ENCODE data around the gene TBXAS1.

DNA sequence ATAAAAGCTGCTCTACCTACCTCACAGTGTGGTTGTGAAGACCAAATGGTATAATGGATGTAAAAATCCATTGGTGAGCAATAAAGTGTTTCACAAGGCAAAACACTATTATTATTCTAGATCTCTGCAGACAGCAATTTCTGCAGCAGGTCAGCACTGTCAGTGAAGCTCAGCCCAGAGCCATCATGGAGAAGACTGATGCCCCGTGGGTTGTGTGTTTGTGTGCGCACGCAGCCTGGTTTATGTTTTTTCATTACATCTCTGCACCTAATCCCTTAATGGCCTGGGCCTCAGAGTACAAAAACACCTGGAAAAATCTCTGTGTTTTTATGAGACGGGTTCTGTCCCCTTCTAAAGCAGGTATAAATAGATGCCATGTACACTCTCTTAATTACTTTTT, 169.5 kb downstream of the TBXAS1 start:
- TF ChIP-seq, protein P1, sequence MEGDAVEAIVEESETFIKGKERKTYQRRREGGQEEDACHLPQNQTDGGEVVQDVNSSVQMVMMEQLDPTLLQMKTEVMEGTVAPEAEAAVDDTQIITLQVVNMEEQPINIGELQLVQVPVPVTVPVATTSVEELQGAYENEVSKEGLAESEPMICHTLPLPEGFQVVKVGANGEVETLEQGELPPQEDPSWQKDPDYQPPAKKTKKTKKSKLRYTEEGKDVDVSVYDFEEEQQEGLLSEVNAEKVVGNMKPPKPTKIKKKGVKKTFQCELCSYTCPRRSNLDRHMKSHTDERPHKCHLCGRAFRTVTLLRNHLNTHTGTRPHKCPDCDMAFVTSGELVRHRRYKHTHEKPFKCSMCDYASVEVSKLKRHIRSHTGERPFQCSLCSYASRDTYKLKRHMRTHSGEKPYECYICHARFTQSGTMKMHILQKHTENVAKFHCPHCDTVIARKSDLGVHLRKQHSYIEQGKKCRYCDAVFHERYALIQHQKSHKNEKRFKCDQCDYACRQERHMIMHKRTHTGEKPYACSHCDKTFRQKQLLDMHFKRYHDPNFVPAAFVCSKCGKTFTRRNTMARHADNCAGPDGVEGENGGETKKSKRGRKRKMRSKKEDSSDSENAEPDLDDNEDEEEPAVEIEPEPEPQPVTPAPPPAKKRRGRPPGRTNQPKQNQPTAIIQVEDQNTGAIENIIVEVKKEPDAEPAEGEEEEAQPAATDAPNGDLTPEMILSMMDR (conservative IDR thresholded peaks at IDR 0.05), result no peak
- TF ChIP-seq ZFX (IDR thresholded peaks at IDR 0.05), result no peak
